Measurements from ENCODE around the gene PPP2R1B.

Gene PPP2R1B

GRCh38 chr11:111765984-111766833 lies at the start of gene PPP2R1B:
PPP2R1B (minus strand) TSS chr11:111766389; CDS start chr11:111766361, 28 bp downstream.
- peak; percentile 47 to 59 for DNase-seq (ENCODE audit: low read depth in 2 of 2)

GRCh38 chr11:111815489-111815888 lies 49.3 kb upstream of the PPP2R1B start:
- no peak for DNase-seq (ENCODE audit: low read depth in 2 of 2)

- no peak for DNase-seq (ENCODE audit: low read depth in 2 of 2)
Measured at GRCh38 chr11:111814557-111815320, 48.5 kb upstream of the PPP2R1B start.

GRCh38 chr11:111814106-111814505 lies 47.9 kb upstream of the PPP2R1B start:
- DNase-seq (ENCODE audit: low read depth in 2 of 2) = no peak

GRCh38 chr11:111812211-111812610 lies 46.0 kb upstream of the PPP2R1B start:
- DNase-seq (ENCODE audit: low read depth in 2 of 2) = no peak

- no peak for DNase-seq (ENCODE audit: low read depth in 2 of 2)
Measured at GRCh38 chr11:111811445-111811844, 45.3 kb upstream of the PPP2R1B start.

GRCh38 chr11:111808834-111809233 lies 42.6 kb upstream of the PPP2R1B start:
- no peak for DNase-seq (ENCODE audit: low read depth in 2 of 2)

GRCh38 chr11:111808063-111808588 lies 41.9 kb upstream of the PPP2R1B start:
- DNase-seq (ENCODE audit: low read depth in 2 of 2) = no peak

GRCh38 chr11:111807076-111807475 lies 40.9 kb upstream of the PPP2R1B start:
- DNase-seq (ENCODE audit: low read depth in 2 of 2) = no peak

GRCh38 chr11:111801135-111801534 lies 34.9 kb upstream of the PPP2R1B start:
- no peak for DNase-seq (ENCODE audit: low read depth in 2 of 2)

- DNase-seq (ENCODE audit: low read depth in 2 of 2) = no peak
Measured at GRCh38 chr11:111798279-111798678, 32.1 kb upstream of the PPP2R1B start.

GRCh38 chr11:111797145-111797581 lies 31.0 kb upstream of the PPP2R1B start:
- DNase-seq (ENCODE audit: low read depth in 2 of 2) = no peak

- DNase-seq (ENCODE audit: low read depth in 2 of 2) = no peak
Measured at GRCh38 chr11:111796696-111797095, 30.5 kb upstream of the PPP2R1B start.

GRCh38 chr11:111795334-111795985 lies 29.3 kb upstream of the PPP2R1B start:
- no peak for DNase-seq (ENCODE audit: low read depth in 2 of 2)

GRCh38 chr11:111793863-111794262 lies 27.7 kb upstream of the PPP2R1B start:
- DNase-seq (ENCODE audit: low read depth in 2 of 2) = no peak

GRCh38 chr11:111792955-111793500 lies 26.8 kb upstream of the PPP2R1B start:
- no peak for DNase-seq (ENCODE audit: low read depth in 2 of 2)

- no peak for DNase-seq (ENCODE audit: low read depth in 2 of 2)
Measured at GRCh38 chr11:111792314-111792713, 26.1 kb upstream of the PPP2R1B start.

- no peak for DNase-seq (ENCODE audit: low read depth in 2 of 2)
Measured at GRCh38 chr11:111788464-111788863, 22.3 kb upstream of the PPP2R1B start.

GRCh38 chr11:111788051-111788450 lies 21.9 kb upstream of the PPP2R1B start:
- no peak for DNase-seq (ENCODE audit: low read depth in 2 of 2)

- DNase-seq (ENCODE audit: low read depth in 2 of 2) = no peak
Measured at GRCh38 chr11:111785886-111786412, 19.8 kb upstream of the PPP2R1B start.

- no peak for DNase-seq (ENCODE audit: low read depth in 2 of 2)
Measured at GRCh38 chr11:111785076-111785475, 18.9 kb upstream of the PPP2R1B start.

All from stimulated activated CD4-positive, alpha-beta T cell treated with anti-CD3 and anti-CD28 coated beads, Interleukin-12 subunit alpha, Interleukin-12 subunit beta, amount 100 ng/mL, for 24 hours (primary cell).